ENCODE data around the gene NINJ2. TPM values are rescaled to one million over a fixed set of nuclear protein-coding genes. Genes with fewer than 3 reads are reported as not detected.

The NINJ2 gene
- total and polyA plus RNA-seq, 9 donors = 3.2 to 6.6 (median 5.1) TPM

GRCh38 chr12:675562-675961 is 12.3 kb upstream of the NINJ2 start:
- H3K9me3 ChIP-seq (replicated peaks; ENCODE audit: control insufficient read depth, low read depth, low read length) = no peaks in the 10 kb centered on the region
- no peaks in the 10 kb centered on the region for H3K4me1 ChIP-seq (ENCODE audit: control insufficient read depth, insufficient read depth, low read length)
- no peaks in the 10 kb centered on the region for H3K36me3 ChIP-seq (ENCODE audit: control insufficient read depth, insufficient read depth, low read length)
- H3K27me3 ChIP-seq (ENCODE audit: control insufficient read depth, insufficient read depth, low read length) = no peaks in the 10 kb centered on the region
- H3K4me3 ChIP-seq (ENCODE audit: low read length) = no peak overlapping the region
- H3K27ac ChIP-seq (ENCODE audit: low read length) = no peak overlapping the region
- WGBS (ENCODE audit: insufficient coverage) = 92% methylated on average over 2 of the region's 4 CpGs
- no peak for DNase-seq

GRCh38 chr12:674272-674781 is 11.1 kb upstream of the NINJ2 start:
- no peaks in the 10 kb centered on the region for H3K27me3 ChIP-seq (ENCODE audit: control insufficient read depth, insufficient read depth, low read length)
- no peak overlapping the region for H3K27ac ChIP-seq (ENCODE audit: low read length)
- no peaks in the 10 kb centered on the region for H3K9me3 ChIP-seq (replicated peaks; ENCODE audit: control insufficient read depth, low read depth, low read length)
- no peak overlapping the region for H3K4me3 ChIP-seq (ENCODE audit: low read length)
- no peak for DNase-seq
- H3K36me3 ChIP-seq (ENCODE audit: control insufficient read depth, insufficient read depth, low read length) = no peaks in the 10 kb centered on the region
- WGBS (ENCODE audit: insufficient coverage) = 56% methylated on average over 2 of the region's 4 CpGs
- H3K4me1 ChIP-seq (ENCODE audit: control insufficient read depth, insufficient read depth, low read length) = no peaks in the 10 kb centered on the region

GRCh38 chr12:673849-674248 is 10.6 kb upstream of the NINJ2 start:
- Histone ChIP-seq H3K9me3 (replicated peaks; ENCODE audit: control insufficient read depth, low read depth, low read length) (no peaks in the 10 kb centered on the region), H3K4me3 (ENCODE audit: low read length) (no peak overlapping the region), H3K36me3 (ENCODE audit: control insufficient read depth, insufficient read depth, low read length) (no peaks in the 10 kb centered on the region), H3K27ac (ENCODE audit: low read length) (no peak overlapping the region), H3K27me3 (ENCODE audit: control insufficient read depth, insufficient read depth, low read length) (no peaks in the 10 kb centered on the region), H3K4me1 (ENCODE audit: control insufficient read depth, insufficient read depth, low read length) (no peaks in the 10 kb centered on the region)
- no CpG with 5 or more reads among the region's 3 CpGs for WGBS (ENCODE audit: insufficient coverage)
- DNase-seq = no peak

DNA sequence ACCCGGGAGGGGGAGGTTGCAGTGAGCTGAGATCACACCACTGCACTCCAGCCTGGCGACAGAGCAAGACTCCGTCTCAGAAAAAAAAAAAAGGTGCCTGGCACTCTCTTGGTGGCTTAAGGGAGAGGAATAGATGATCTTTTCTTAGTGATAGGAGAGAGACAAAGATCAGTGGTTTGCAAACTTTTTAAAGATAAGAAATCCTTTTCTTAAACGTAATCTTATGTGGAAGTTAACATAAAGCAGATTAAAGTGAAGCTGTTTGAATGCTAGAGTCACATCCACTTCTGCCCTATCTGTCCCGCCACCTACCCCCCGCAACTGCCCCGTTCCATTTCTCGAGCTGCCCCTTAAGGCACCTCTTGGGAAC is 6.3 kb upstream of the NINJ2 start:
- peaks cover 2% of the 10 kb centered on the region for H3K27me3 ChIP-seq (ENCODE audit: control insufficient read depth, insufficient read depth, low read length)
- H3K9me3 ChIP-seq (replicated peaks; ENCODE audit: control insufficient read depth, low read depth, low read length) = no peaks in the 10 kb centered on the region
- DNase-seq = no peak
- H3K4me1 ChIP-seq (ENCODE audit: control insufficient read depth, insufficient read depth, low read length) = no peaks in the 10 kb centered on the region
- H3K27ac ChIP-seq (ENCODE audit: low read length) = no peak overlapping the region
- WGBS (ENCODE audit: insufficient coverage) = 82% methylated on average over 1 of the region's 8 CpGs
- no peak overlapping the region for H3K4me3 ChIP-seq (ENCODE audit: low read length)
- H3K36me3 ChIP-seq (ENCODE audit: control insufficient read depth, insufficient read depth, low read length) = no peaks in the 10 kb centered on the region

GRCh38 chr12:668090-668481 is 4.8 kb upstream of the NINJ2 start:
- Histone ChIP-seq H3K4me3 (ENCODE audit: low read length) (no peak overlapping the region), H3K27ac (ENCODE audit: low read length) (no peak overlapping the region), H3K9me3 (replicated peaks; ENCODE audit: control insufficient read depth, low read depth, low read length) (no peaks in the 10 kb centered on the region), H3K4me1 (ENCODE audit: control insufficient read depth, insufficient read depth, low read length) (peaks cover 6% of the 10 kb centered on the region), H3K27me3 (ENCODE audit: control insufficient read depth, insufficient read depth, low read length) (peaks cover 2% of the 10 kb centered on the region), H3K36me3 (ENCODE audit: control insufficient read depth, insufficient read depth, low read length) (no peaks in the 10 kb centered on the region)
- no CpG with 5 or more reads among the region's 1 CpG for WGBS (ENCODE audit: insufficient coverage)
- DNase-seq = no peak

DNA sequence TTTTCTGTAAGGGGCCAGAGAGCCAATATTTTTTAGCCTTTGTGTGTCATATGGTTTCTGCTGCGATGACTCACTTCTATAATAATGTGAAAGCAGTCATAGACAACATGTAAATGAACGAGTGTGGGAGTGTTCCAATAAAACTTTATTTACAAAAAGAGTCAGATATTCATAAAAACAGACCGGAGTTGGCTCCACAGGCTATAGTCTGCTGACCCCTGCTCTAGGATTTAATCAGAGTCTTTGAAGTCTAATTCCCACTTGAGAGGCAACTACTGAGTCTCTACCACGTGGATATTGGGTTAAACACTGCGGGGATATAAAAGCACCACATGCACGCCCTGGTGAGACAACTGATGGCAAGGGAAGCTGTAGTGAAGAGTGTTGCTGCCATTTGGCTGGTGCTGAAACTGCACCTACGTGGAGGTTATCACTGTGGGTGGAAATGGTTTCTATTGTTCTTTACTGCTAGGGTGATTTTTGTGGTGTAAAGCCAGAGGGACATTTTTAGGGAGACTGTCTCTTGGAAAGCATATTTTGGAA is 3.6 kb upstream of the NINJ2 start:
- Histone ChIP-seq H3K4me3 (ENCODE audit: low read length) (no peak overlapping the region), H3K27ac (ENCODE audit: low read length) (no peak overlapping the region), H3K27me3 (ENCODE audit: control insufficient read depth, insufficient read depth, low read length) (peaks cover 2% of the 10 kb centered on the region), H3K36me3 (ENCODE audit: control insufficient read depth, insufficient read depth, low read length) (no peaks in the 10 kb centered on the region), H3K4me1 (ENCODE audit: control insufficient read depth, insufficient read depth, low read length) (peaks cover 13% of the 10 kb centered on the region), H3K9me3 (replicated peaks; ENCODE audit: control insufficient read depth, low read depth, low read length) (no peaks in the 10 kb centered on the region)
- WGBS (ENCODE audit: insufficient coverage) = 55% methylated on average over 5 of the region's 7 CpGs
- no peak for DNase-seq

DNA sequence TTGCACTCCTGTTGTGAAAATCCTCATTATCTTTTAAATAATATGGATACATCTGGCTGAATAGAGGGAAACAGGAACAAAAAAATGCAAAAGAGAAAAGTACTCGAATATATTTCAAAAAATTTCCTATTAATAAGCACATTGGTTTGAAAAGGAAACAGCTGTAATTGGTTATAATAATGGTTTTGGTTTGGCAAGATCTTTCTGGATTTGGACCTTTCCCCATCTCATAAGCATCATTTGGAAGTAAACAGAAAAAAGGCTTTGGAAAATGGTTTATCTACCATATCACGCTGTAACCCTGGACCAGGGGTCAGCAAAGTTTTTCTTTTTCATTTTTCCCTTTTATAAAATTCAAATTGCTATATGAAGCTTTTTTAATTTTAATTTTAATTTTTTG is 2.8 kb upstream of the NINJ2 start:
- H3K36me3 ChIP-seq (ENCODE audit: control insufficient read depth, insufficient read depth, low read length) = no peaks in the 10 kb centered on the region
- WGBS (ENCODE audit: insufficient coverage) = no CpG with 5 or more reads among the region's 2 CpGs
- H3K4me1 ChIP-seq (ENCODE audit: control insufficient read depth, insufficient read depth, low read length) = peaks cover 13% of the 10 kb centered on the region
- H3K27ac ChIP-seq (ENCODE audit: low read length) = no peak overlapping the region
- no peak overlapping the region for H3K4me3 ChIP-seq (ENCODE audit: low read length)
- DNase-seq = no peak
- H3K9me3 ChIP-seq (replicated peaks; ENCODE audit: control insufficient read depth, low read depth, low read length) = no peaks in the 10 kb centered on the region
- H3K27me3 ChIP-seq (ENCODE audit: control insufficient read depth, insufficient read depth, low read length) = peaks cover 2% of the 10 kb centered on the region

DNA sequence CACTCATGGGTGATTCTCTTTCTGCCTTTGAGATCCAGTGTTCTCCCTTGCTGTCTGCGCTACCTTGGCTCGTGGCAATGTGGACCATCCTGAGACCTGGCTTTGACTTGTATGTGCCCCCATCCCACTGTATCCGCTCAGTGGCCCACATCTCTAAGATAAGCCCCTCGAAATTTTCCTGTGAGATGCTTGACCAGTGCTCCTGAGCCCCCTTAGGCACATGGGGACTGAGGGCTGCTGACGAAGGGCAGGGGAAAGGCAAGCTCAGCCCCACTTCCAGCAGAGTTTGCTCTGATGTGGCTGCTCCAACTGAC is 1.5 kb upstream of the NINJ2 start:
- H3K4me1 ChIP-seq (ENCODE audit: control insufficient read depth, insufficient read depth, low read length) = peaks cover 13% of the 10 kb centered on the region
- H3K27ac ChIP-seq (ENCODE audit: low read length) = no peak overlapping the region
- no peaks in the 10 kb centered on the region for H3K9me3 ChIP-seq (replicated peaks; ENCODE audit: control insufficient read depth, low read depth, low read length)
- DNase-seq = no peak
- H3K36me3 ChIP-seq (ENCODE audit: control insufficient read depth, insufficient read depth, low read length) = no peaks in the 10 kb centered on the region
- WGBS (ENCODE audit: insufficient coverage) = 88% methylated on average over 5 of the region's 5 CpGs
- peaks cover 2% of the 10 kb centered on the region for H3K27me3 ChIP-seq (ENCODE audit: control insufficient read depth, insufficient read depth, low read length)
- H3K4me3 ChIP-seq (ENCODE audit: low read length) = no peak overlapping the region

DNA sequence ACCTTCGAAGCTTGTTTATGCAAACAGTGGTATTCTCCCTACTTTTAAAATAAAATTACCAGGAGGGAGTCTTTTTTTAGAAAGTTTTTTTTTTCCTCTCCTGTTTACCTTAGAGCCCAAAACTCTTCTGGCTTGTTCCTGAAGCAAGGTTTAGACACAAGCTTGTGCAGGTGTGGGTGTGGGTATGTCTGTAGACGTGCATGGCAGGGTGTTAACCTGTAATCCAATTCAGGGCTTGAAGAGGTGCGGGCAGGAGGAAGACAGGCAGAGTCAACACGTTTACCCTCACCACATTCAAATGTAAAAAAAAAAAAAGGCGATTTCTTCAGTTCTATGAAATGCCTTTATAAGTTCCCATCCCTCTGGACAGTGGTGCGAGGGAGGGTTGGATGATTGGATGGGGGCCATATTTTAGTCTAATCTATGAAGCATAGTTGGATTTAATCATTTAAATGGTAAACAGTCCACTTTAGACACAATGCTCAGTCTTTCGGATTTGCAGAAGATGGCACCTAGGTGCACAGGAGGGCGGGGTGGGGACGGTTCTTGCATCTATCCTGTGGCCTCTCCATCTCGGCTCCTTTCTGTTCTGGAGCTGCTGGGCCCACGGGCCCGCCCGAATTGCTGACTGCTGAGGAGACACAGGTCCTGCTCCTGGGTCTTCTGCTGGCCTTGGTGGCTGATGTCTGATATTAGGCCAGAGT is 982 bp upstream of the NINJ2 start:
- 92% methylated on average over 7 of the region's 13 CpGs for WGBS (ENCODE audit: insufficient coverage)
- H3K27me3 ChIP-seq (ENCODE audit: control insufficient read depth, insufficient read depth, low read length) = peaks cover 2% of the 10 kb centered on the region
- no peak overlapping the region for H3K4me3 ChIP-seq (ENCODE audit: low read length)
- no peak for DNase-seq
- peaks cover 13% of the 10 kb centered on the region for H3K4me1 ChIP-seq (ENCODE audit: control insufficient read depth, insufficient read depth, low read length)
- no peak overlapping the region for H3K27ac ChIP-seq (ENCODE audit: low read length)
- H3K36me3 ChIP-seq (ENCODE audit: control insufficient read depth, insufficient read depth, low read length) = no peaks in the 10 kb centered on the region
- H3K9me3 ChIP-seq (replicated peaks; ENCODE audit: control insufficient read depth, low read depth, low read length) = no peaks in the 10 kb centered on the region

DNA sequence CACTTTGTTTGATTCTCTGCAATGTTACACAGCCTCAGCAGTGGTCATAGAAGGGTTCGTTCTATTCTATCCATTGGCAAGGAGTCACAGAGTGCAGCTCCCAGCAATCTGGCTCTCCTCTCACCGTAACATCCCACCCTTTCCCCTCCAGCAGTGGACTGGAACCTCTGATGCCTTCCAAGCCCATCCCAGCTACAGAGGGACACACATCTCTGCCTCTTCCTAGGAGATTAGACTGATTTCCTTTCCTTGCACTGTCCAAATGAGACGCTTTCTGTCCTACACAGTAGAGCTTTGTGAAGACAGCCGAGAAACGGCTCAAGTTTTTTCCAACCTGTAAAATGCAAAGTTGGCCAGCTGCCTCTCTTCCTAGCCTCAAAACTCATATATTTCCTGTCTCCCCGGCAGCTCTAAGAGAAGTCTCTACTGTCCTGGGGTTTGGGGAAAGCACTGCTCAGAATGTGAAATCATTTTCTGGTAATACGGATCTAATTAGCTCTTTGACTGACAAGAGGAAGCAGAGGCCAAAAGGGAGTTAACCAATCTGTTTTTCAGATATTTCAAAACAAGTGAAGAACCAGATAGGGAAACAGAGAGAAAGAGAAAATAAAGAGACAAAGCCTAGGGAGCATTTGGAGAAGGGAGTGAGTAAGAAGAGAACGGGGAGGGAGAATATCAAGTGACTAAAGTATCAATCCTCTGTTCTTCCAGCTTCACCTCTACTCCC is 516 bp downstream of the NINJ2 start:
- Histone ChIP-seq H3K27ac (ENCODE audit: low read length) (peak overlapping the region; percentile 65), H3K4me1 (ENCODE audit: control insufficient read depth, insufficient read depth, low read length) (peaks cover 13% of the 10 kb centered on the region), H3K4me3 (ENCODE audit: low read length) (peak overlapping the region; percentile 1), H3K9me3 (replicated peaks; ENCODE audit: control insufficient read depth, low read depth, low read length) (no peaks in the 10 kb centered on the region), H3K27me3 (ENCODE audit: control insufficient read depth, insufficient read depth, low read length) (peaks cover 2% of the 10 kb centered on the region), H3K36me3 (ENCODE audit: control insufficient read depth, insufficient read depth, low read length) (no peaks in the 10 kb centered on the region)
- DNase-seq = peak; percentile 85
- 2% methylated on average over 5 of the region's 8 CpGs for WGBS (ENCODE audit: insufficient coverage)

All from muscle of leg (tissue), 11 donors.